Measurements from ENCODE around the gene L3MBTL1.

DNA sequence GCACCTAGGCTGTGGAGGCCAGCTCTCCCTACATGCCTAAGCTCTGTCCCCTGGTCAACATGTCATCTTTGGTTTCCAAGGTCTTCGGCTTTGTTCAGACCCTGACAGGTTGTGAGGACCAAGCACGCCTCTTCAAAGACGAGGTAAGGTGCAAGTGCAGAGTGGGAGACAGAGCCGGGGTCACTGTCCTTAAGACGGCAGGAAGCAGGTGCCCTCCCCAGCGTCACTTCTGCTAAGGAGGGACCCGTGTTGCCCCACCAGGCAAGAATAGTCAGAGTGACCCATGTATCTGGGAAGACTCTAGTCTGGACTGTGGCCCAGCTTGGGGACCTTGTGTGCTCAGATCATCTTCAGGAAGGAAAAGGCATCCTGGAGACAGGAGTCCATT is 33.2 kb downstream of the L3MBTL1 start:
- TF ChIP-seq, protein P1, sequence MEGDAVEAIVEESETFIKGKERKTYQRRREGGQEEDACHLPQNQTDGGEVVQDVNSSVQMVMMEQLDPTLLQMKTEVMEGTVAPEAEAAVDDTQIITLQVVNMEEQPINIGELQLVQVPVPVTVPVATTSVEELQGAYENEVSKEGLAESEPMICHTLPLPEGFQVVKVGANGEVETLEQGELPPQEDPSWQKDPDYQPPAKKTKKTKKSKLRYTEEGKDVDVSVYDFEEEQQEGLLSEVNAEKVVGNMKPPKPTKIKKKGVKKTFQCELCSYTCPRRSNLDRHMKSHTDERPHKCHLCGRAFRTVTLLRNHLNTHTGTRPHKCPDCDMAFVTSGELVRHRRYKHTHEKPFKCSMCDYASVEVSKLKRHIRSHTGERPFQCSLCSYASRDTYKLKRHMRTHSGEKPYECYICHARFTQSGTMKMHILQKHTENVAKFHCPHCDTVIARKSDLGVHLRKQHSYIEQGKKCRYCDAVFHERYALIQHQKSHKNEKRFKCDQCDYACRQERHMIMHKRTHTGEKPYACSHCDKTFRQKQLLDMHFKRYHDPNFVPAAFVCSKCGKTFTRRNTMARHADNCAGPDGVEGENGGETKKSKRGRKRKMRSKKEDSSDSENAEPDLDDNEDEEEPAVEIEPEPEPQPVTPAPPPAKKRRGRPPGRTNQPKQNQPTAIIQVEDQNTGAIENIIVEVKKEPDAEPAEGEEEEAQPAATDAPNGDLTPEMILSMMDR (conservative IDR thresholded peaks at IDR 0.05; ENCODE audit: low read length) = no peak
- TF ChIP-seq EZH2phosphoT487 (IDR thresholded peaks at IDR 0.05; ENCODE audit: borderline replicate concordance) = no peak

Measured in Loucy (cell line).